Measurements from ENCODE around the gene MAP3K7CL.

MAP3K7CL gene

DNA sequence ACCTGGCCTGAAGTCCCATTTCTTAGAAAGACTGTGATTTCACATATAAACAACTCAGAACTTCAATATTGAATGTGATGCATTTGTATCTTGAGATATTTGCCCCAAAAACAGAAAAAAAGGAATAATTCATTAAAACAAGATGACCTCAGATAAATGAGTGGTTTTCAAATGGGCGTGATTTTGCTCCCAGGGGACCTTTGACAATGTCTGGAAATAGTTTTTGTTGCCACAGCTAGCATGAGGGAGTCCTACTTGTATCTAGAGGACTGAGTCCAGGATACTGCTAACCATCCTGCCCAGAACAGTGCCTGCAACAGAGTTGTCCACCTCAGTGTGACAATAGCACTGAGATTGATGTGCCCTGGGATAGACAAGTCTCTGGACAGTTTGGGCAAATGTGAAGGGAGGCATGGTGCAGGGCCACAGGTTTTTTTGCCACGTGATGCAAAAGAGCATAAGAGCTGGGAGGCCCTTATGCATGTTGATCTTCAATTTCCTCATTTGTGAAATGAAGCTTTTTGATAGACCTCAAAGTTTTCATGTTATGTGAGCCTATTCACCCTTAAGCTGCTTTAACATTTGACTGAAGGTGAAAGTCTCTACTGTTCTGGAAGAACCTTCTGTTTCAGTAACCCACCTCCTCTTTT lies 46.2 kb downstream of the MAP3K7CL start:
- TF ChIP-seq, protein P1, sequence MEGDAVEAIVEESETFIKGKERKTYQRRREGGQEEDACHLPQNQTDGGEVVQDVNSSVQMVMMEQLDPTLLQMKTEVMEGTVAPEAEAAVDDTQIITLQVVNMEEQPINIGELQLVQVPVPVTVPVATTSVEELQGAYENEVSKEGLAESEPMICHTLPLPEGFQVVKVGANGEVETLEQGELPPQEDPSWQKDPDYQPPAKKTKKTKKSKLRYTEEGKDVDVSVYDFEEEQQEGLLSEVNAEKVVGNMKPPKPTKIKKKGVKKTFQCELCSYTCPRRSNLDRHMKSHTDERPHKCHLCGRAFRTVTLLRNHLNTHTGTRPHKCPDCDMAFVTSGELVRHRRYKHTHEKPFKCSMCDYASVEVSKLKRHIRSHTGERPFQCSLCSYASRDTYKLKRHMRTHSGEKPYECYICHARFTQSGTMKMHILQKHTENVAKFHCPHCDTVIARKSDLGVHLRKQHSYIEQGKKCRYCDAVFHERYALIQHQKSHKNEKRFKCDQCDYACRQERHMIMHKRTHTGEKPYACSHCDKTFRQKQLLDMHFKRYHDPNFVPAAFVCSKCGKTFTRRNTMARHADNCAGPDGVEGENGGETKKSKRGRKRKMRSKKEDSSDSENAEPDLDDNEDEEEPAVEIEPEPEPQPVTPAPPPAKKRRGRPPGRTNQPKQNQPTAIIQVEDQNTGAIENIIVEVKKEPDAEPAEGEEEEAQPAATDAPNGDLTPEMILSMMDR (IDR thresholded peaks at IDR 0.05; ENCODE audit: borderline replicate concordance, insufficient read depth, low read depth, low read length), result no peak
- H3K4me3 ChIP-seq (ENCODE audit: low read depth, low read length), result no peak overlapping the region

DNA sequence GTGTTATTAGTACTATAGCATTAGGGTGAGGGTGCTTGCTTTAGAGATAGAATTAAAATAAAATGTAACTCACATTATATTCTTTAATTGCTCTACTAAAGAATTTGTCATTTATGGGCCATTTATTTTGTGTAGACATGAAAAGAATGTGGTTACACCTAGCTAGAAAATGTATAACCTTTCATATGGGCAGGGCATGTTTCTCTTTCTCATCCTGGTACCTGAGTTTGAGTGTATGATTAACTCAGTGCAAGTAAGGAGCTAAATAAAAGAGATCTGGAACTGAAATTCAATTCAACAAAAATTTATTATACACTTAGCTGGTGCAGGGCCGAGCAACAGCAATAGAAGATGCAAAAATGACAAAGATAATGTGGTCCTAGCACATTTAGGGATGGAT lies 47.4 kb downstream of the MAP3K7CL start:
- TF ChIP-seq, protein P1 (IDR thresholded peaks at IDR 0.05; ENCODE audit: borderline replicate concordance, insufficient read depth, low read depth, low read length), result no peak
- H3K4me3 ChIP-seq (ENCODE audit: low read depth, low read length), result no peak overlapping the region

DNA sequence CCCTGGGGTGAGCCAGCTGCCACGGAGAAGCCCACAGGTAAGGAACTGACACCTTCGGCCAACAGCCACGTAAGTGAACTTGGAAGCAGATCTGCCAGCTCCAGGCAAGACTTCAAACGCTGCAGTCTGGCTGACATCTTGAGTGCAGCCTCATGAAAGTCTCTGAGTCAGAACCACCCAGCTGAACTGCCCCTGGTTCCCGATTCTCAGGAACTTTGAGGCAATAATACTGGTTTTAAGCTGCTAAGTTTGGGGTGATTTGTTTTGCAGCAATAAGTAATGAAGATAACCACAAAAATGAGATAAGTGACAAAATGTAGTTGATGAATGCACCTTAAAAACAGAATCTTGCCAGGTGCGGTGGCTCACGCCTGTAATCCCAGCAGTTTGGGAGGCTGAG lies 48.5 kb downstream of the MAP3K7CL start:
- TF ChIP-seq, protein P1 (IDR thresholded peaks at IDR 0.05; ENCODE audit: borderline replicate concordance, insufficient read depth, low read depth, low read length), result no peak
- no peak overlapping the region for H3K4me3 ChIP-seq (ENCODE audit: low read depth, low read length)

DNA sequence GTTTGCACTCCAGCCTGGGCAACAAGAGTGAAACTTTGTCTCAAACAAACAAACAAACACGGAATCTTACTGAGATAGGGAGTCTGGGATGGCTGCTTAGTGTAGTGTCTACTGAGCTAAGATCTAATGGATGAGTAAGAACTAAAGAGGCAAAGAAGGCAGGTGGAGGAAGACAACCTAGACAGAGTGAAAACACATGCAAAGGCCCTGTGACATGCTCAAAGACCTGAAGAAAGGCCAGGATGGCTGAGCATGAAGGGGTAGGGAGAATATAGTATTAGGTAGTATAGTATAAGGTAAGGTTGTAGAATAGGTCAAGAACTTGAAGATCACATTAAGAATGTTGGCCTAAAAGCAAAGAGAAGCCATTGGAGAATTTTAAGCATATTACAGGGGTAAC lies 49.1 kb downstream of the MAP3K7CL start:
- H3K4me3 ChIP-seq (ENCODE audit: low read depth, low read length), result no peak overlapping the region

DNA sequence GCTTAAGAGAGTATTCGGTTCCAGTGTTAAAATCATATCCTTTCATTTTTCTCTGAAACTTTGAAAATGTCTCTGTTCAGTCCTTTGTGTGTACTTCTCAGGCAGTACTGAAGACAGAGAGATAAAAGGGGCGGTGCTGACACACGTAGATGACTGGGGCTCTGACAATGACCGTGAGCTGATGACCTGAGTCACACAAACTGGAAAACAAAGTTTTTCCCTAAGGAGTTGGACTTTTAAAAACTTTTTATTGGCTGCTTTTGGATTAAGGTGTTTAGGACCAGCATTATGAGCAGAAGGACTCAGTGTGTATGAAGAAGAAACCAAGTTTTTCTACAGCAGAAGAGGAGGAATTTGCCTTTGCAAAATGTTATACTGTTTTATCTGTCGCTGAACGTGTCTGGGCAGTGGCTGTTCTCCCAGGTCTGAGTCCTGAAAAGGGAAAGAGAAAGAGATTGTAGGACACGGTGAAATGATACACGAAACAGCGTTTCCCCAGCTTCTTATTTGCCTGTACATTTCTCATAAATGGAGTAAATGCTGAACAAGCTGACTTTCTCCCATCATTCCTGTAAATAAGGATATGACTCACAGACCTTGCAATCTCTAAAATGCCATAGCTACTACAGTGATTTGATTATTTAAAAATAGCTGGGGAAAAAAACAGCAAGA lies 51.5 kb downstream of the MAP3K7CL start:
- TF ChIP-seq, protein P1 (IDR thresholded peaks at IDR 0.05; ENCODE audit: borderline replicate concordance, insufficient read depth, low read depth, low read length), result no peak
- no peak overlapping the region for H3K4me3 ChIP-seq (ENCODE audit: low read depth, low read length)

More for the DNA sequence above, 49.1 kb downstream of the MAP3K7CL start:
- TF ChIP-seq, protein P1 (IDR thresholded peaks at IDR 0.05; ENCODE audit: borderline replicate concordance, insufficient read depth, low read depth, low read length), result no peak

DNA sequence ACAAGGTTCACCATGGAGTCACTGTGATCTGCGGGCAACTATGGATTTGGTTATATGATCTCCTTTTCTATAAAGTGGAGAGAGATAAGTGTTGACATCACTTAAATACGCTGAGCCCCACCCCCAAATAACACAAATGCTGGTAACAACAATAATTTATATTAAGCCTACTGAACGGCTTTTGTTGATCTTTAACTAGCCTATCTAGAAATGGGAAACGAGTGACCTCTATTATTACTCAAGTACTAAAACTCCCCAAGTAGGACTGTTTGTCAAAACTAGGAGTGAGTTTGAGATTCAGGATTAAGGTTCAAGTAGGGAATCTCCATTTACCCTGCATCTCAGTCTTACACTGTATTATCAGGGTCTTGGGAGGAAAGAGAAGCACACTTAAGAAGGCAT lies 52.2 kb downstream of the MAP3K7CL start:
- no peak overlapping the region for H3K4me3 ChIP-seq (ENCODE audit: low read depth, low read length)
- TF ChIP-seq, protein P1 (IDR thresholded peaks at IDR 0.05; ENCODE audit: borderline replicate concordance, insufficient read depth, low read depth, low read length), result no peak

DNA sequence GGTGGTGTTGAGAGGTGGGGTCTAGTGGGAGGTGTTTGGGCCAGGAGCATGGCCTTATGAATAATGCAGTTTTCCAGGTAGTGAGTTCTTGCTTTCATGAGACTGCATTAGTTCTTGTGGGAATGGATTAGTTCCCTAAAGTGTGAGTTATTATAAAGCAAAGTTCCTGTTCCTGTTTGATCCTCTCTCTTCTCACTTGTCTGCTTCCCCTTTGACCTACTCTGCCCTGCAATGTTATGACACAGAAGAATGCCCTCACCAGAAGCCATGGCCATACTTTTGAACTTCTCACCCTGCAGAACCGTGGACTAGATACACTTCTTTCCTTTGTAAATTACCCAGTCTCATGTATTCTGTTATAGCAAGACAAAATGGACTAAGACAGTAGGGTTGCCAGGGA lies 53.6 kb downstream of the MAP3K7CL start:
- H3K4me3 ChIP-seq (ENCODE audit: low read depth, low read length), result no peak overlapping the region
- TF ChIP-seq, protein P1 (IDR thresholded peaks at IDR 0.05; ENCODE audit: borderline replicate concordance, insufficient read depth, low read depth, low read length), result no peak
